GM12878 (cell line): ENCODE data around the gene IQCH. TPM values are rescaled to one million over a fixed set of nuclear protein-coding genes. Genes with fewer than 3 reads are reported as not detected.

Source experiments
- ATAC-seq: fragments of 200-7000 bp; cut with Tn5 transposase; 3 replicates; pipeline ENCODE4 v1.9.1; 2020; ENCODE audit warnings: mild to moderate bottlenecking, moderate library complexity
- BruUV-seq: library from RNA; stranded (reverse); fragments of 400-500 nt; replicated peaks from 2 replicates; lab custom pipeline; 2021; lab: Mats Ljungman, UMichigan
- CTCF ChIA-PET: fragments of 300-600 bp; sonication (Branson Sonifier 250); formaldehyde crosslinking; extraction: SDS; loops from one replicate; lab custom pipeline; 2021; ENCODE audit warnings: inconsistent platforms; lab: Yijun Ruan, JAX
- POLR2A ChIA-PET: fragments of 350-600 bp; formaldehyde crosslinking; extraction: SDS; loops from one replicate; lab custom pipeline; 2021; ENCODE audit warnings: inconsistent platforms; lab: Charles Lee
- RAD21 ChIA-PET: fragments of 300-600 bp; sonication (Branson Sonifier 250); formaldehyde crosslinking; loops from one replicate; lab custom pipeline; 2023; ENCODE audit warnings: antibody characterized with exemption; ENCODE audit not compliant: unreplicated experiment; lab: Charles Lee
- SMC1A ChIA-PET: fragments of 300-600 bp; sonication (Branson Sonifier 250); formaldehyde crosslinking; loops from one replicate; lab custom pipeline; 2023; ENCODE audit not compliant: unreplicated experiment, uncharacterized antibody; lab: Charles Lee
- DNase-seq: peaks from one replicate; pipeline ENCODE4 v3.0.0-alpha.2; 2011; ENCODE audit warnings: low read depth, low spot score
- FAIRE-seq: peaks from 3 replicates; lab custom pipeline; 2011; peaks lifted over from hg19 to GRCh38; lab: Jason Lieb, UNC
- H2AFZ ChIP-seq: 2 replicates; pipeline ENCODE4 v1.6.0; 2011; ENCODE audit warnings: low read depth, low read length, control low read depth; ENCODE audit not compliant: control insufficient read depth
- H3K27ac ChIP-seq: 2 replicates; pipeline ENCODE4 v1.5.1; 2011; ENCODE audit warnings: control low read depth; ENCODE audit not compliant: control insufficient read depth, insufficient read depth
- H3K27me3 ChIP-seq, 2 experiments: replicated peaks in 1 of 2; 2 replicates each; pipeline versions ENCODE4 v1.6.0 to v1.6.1; 2011; ENCODE audit warnings: low read length in 1 of 2; ENCODE audit not compliant: control insufficient read depth in 2 of 2, insufficient read depth in 2 of 2
- H3K36me3 ChIP-seq, 2 experiments: 2 replicates each; pipeline ENCODE4 v1.5.1; 2011; ENCODE audit warnings: low read length in 1 of 2; ENCODE audit not compliant: control insufficient read depth in 2 of 2, insufficient read depth in 2 of 2
- H3K4me1 ChIP-seq: 2 replicates; pipeline ENCODE4 v1.6.1; 2011; ENCODE audit warnings: mild to moderate bottlenecking, low read length, moderate library complexity, mixed read lengths; ENCODE audit not compliant: control insufficient read depth, insufficient read depth
- H3K4me2 ChIP-seq: 2 replicates; pipeline ENCODE4 v1.6.0; 2011; ENCODE audit warnings: control low read depth; ENCODE audit not compliant: control insufficient read depth, insufficient read depth
- H3K4me3 ChIP-seq: fragments of 200-600 bp; sonication (generic); 2 replicates; pipeline ENCODE4 v1.5.1; 2016
- H3K79me2 ChIP-seq: 2 replicates; pipeline ENCODE4 v1.6.0; 2011; ENCODE audit warnings: low read length; ENCODE audit not compliant: control insufficient read depth, insufficient read depth
- H3K9ac ChIP-seq: 2 replicates; pipeline ENCODE4 v1.8.0; 2011; ENCODE audit warnings: low read length, control low read depth, mixed read lengths; ENCODE audit not compliant: control insufficient read depth, insufficient read depth
- H3K9me3 ChIP-seq: replicated peaks from 3 replicates; pipeline ENCODE4 v1.5.1; 2011; ENCODE audit warnings: mild to moderate bottlenecking, low read length; ENCODE audit not compliant: control insufficient read depth, insufficient read depth
- H4K20me1 ChIP-seq: 2 replicates; pipeline ENCODE4 v1.6.0; 2011; ENCODE audit not compliant: control insufficient read depth, insufficient read depth
- CHD2 ChIP-seq: IDR thresholded peaks from 2 replicates; pipeline ENCODE4 v1.6.1; 2011; ENCODE audit warnings: low read depth, low read length, improper control_type of control experiment, borderline replicate concordance
- GATAD2B ChIP-seq: fragments of 450-650 bp; conservative IDR thresholded peaks from 2 replicates; pipeline ENCODE4 v1.6.1; 2017; ENCODE audit warnings: low read depth, mild to moderate bottlenecking, moderate library complexity
- HCFC1 ChIP-seq: fragments of 150-350 bp; IDR thresholded peaks from 2 replicates; pipeline ENCODE4 v1.6.1; 2014; ENCODE audit warnings: low read length
- KAT2A ChIP-seq: conservative IDR thresholded peaks from 2 replicates; pipeline ENCODE4 v1.6.1; 2011; ENCODE audit warnings: low read depth, low read length; ENCODE audit not compliant: control insufficient read depth
- NFXL1 ChIP-seq: fragments of 450-650 bp; IDR thresholded peaks from 2 replicates; pipeline ENCODE4 v1.6.1; 2017; ENCODE audit warnings: antibody characterized with exemption, mild to moderate bottlenecking, borderline replicate concordance
- PML ChIP-seq: IDR thresholded peaks from 2 replicates; pipeline ENCODE4 v1.6.1; 2012; ENCODE audit warnings: low read length, inconsistent platforms
- RBBP5 ChIP-seq: fragments of 200-600 bp; sonication (generic); conservative IDR thresholded peaks from 2 replicates; pipeline ENCODE4 v1.6.1; 2016
- SMAD5 ChIP-seq: IDR thresholded peaks from 2 replicates; pipeline ENCODE4 v1.6.1; 2016; ENCODE audit warnings: antibody characterized with exemption, low read depth
- SPI1 ChIP-seq: IDR thresholded peaks from 2 replicates; pipeline ENCODE4 v1.6.1; 2011; ENCODE audit warnings: low read depth, mild to moderate bottlenecking, low read length, moderate library complexity, borderline replicate concordance; ENCODE audit not compliant: insufficient read depth
- SREBF1 ChIP-seq: IDR thresholded peaks from 2 replicates; pipeline ENCODE4 v1.6.1; 2012; ENCODE audit warnings: mild to moderate bottlenecking, low read length
- SREBF2 ChIP-seq: IDR thresholded peaks from 2 replicates; pipeline ENCODE4 v1.6.1; 2012; ENCODE audit warnings: mild to moderate bottlenecking, low read length
- TCF12 ChIP-seq: IDR thresholded peaks from 2 replicates; pipeline ENCODE4 v1.6.1; 2011; ENCODE audit warnings: low read depth, mild to moderate bottlenecking, low read length
- YY1 ChIP-seq: IDR thresholded peaks from 2 replicates; pipeline ENCODE4 v1.6.1; 2011; ENCODE audit warnings: low read depth, mild to moderate bottlenecking, low read length
- WGBS: methylation state at CpG from one replicate; pipeline ENCODE4 v1.1.6; 2016; ENCODE audit warnings: low lambda C conversion rate; ENCODE audit not compliant: insufficient replicate concordance, insufficient coverage; ENCODE audit errors: missing lambda C conversion rate; 5-methylcytosine and 5-hydroxymethylcytosine counted together
- in situ Hi-C: fragments of 300-500 bp; cut with MboI; formaldehyde crosslinking; loops from 9 replicates; pipeline ENCODE4 v1.14.3; 2018; ENCODE audit warnings: mixed read lengths
- intact Hi-C: fragments of 100-400 bp; cut with micrococcal nuclease; formaldehyde crosslinking; loops from one replicate; pipeline ENCODE4 v1.14.2; 2022; ENCODE audit not compliant: unreplicated experiment
- polyA plus RNA-seq, 11 experiments: library from polyadenylated mRNA; depleted of rRNA in 4 of 11; unstranded in 6 of 11; stranded (reverse) in 5 of 11; fragments of >200 nt; fragmentation: Nextera tagmentation in 4 of 11; fragmentation: Illumina TruSeq in 1 of 11; extraction: Ambion mirVana in 4 of 11; extraction: Trizol in 1 of 11; gene quantifications; 1 replicate in 1 of 11; 2 replicates in 10 of 11; pipeline versions ENCODE4 v1.2.1 to v1.2.3, GENCODE V29; 2011 to 2016; ENCODE audit warnings: inconsistent platforms in 2 of 11, missing spikeins in 2 of 11, low read depth in 1 of 11
- total RNA-seq, 4 experiments: library from RNA; depleted of rRNA in 3 of 4; stranded (reverse); fragments of >200 nt in 3 of 4; fragmentation: Illumina TruSeq in 1 of 4; extraction: Trizol in 1 of 4; gene quantifications; 2 replicates each; pipeline versions ENCODE4 v1.2.1 to v1.2.3, GENCODE V29; 2013 to 2021
- TF ChIP-seq, protein P1 (sequence below): fragments of 450-650 bp; formaldehyde crosslinking; IDR thresholded peaks from 2 replicates; pipeline ENCODE4 v1.4.0; 2022; ENCODE audit warnings: mild to moderate bottlenecking, moderate library complexity

Gene IQCH
- total and polyA plus RNA-seq, 10 of the 15 experiments (the other 5 are each of a cell fraction or from before 2014, with no cell fraction given): 0.29 to 1.3 (median 0.99) TPM

DNA sequence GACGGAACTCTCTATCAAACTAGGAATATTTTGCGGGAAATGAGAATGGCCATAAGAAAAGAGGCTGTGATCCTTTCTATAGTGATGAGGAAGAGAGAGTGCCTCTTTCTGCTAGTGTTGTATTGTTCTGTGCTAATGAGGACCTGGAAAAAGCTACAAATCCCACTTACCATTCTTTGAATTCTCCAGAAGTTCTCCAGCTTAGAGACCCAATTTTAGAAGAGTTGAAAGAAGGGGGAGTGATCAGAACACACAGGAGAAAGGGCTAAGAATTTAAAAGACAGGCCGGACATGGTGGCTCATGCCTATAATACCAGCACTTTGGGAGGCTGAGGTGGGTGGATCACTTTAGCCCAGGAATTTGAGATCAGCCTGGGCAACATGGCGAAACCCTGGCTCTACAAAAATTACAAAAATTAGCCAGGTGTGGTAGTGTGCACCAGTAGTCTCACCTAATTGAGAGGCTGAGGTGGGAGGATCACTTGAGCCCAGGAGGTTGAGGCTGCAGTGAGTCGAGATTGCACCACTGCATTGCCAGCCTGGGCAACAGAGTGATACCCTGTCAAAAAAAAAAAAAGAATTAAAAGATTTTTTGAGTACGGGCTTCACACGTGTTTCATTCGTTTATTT, 126.9 kb downstream of the IQCH start:
- ATAC-seq (no peak), DNase-seq (no peak), FAIRE-seq (no peak)
- no peak for TF ChIP-seq SMAD5
- TF ChIP-seq NFXL1: no peak
- no peak for TF ChIP-seq GATAD2B
- no peak for TF ChIP-seq YY1
- no peak for TF ChIP-seq SREBF1
- TF ChIP-seq SPI1: no peak
- TF ChIP-seq KAT2A: no peak
- no peak for TF ChIP-seq CHD2
- TF ChIP-seq, protein P1, sequence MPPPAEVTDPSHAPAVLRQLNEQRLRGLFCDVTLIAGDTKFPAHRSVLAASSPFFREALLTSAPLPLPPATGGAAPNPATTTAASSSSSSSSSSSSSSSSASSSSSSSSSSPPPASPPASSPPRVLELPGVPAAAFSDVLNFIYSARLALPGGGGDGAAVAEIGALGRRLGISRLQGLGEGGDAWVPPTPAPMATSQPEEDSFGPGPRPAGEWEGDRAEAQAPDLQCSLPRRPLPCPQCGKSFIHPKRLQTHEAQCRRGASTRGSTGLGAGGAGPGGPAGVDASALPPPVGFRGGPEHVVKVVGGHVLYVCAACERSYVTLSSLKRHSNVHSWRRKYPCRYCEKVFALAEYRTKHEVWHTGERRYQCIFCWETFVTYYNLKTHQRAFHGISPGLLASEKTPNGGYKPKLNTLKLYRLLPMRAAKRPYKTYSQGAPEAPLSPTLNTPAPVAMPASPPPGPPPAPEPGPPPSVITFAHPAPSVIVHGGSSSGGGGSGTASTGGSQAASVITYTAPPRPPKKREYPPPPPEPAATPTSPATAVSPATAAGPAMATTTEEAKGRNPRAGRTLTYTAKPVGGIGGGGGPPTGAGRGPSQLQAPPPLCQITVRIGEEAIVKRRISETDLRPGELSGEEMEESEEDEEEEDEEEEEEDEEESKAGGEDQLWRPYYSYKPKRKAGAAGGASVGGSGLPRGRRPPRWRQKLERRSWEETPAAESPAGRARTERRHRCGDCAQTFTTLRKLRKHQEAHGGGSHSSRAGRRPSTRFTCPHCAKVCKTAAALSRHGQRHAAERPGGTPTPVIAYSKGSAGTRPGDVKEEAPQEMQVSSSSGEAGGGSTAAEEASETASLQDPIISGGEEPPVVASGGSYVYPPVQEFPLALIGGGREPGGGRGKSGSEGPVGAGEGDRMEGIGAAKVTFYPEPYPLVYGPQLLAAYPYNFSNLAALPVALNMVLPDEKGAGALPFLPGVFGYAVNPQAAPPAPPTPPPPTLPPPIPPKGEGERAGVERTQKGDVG (CRISPR knock-in tag): no peak
- no peak for TF ChIP-seq RBBP5
- no peak for TF ChIP-seq SREBF2
- TF ChIP-seq PML: no peak
- no peak for TF ChIP-seq TCF12
- no peak for TF ChIP-seq HCFC1
- CTCF ChIA-PET: interaction anchor here (0.8 to 1.4 kb wide), 2 partner anchors 9 to 435 kb away, joined by 3 to 4 read pairs; no protein-coding TSS in a partner anchor
- Histone ChIP-seq H3K27me3 (no peaks in the 10 kb centered on the region; a peak in 1 of 4 replicates), H2AFZ (no peak overlapping the region), H4K20me1 (no peaks in the 10 kb centered on the region), H3K27ac (no peak overlapping the region), H3K4me2 (no peak overlapping the region), H3K4me3 (no peak overlapping the region), H3K4me1 (no peaks in the 10 kb centered on the region), H3K36me3 (no peaks in the 10 kb centered on the region), H3K79me2 (no peaks in the 10 kb centered on the region), H3K9me3 (no peaks in the 10 kb centered on the region), H3K9ac (no peak overlapping the region)
- intact Hi-C loops (no loop called here), in situ Hi-C loops (no loop called here)
- SMC1A ChIA-PET: interaction anchor here (0.6 kb wide), 1 partner anchor 660 kb away, joined by 3 read pairs; no protein-coding TSS in a partner anchor
- no TSS peak for BruUV-seq
- POLR2A ChIA-PET: no interaction called here
- RAD21 ChIA-PET: no interaction called here
- 35% methylated on average over 8 of the region's 8 CpGs for WGBS
